Type B pancreatic cell (in vitro differentiated cells): ENCODE data around the gene ZNF700. TPM values are rescaled to one million over a fixed set of nuclear protein-coding genes. Genes with fewer than 3 reads are reported as not detected.
"Not testable (repeated sequence)": the region's sequence is repeated elsewhere in the genome, so short reads cannot be mapped to it uniquely, and the experiment has no call there.

Experiments used
- DNase-seq: peaks from one replicate; pipeline ENCODE4 v3.0.0; 2021; ENCODE audit warnings: mixed read lengths; ENCODE audit not compliant: unreplicated experiment; ENCODE audit errors: extremely low spot score
- H3K27ac Mint-ChIP-seq: 2 replicates; pipeline ENCODE4 v1.8.0; 2021; ENCODE audit warnings: mild to moderate bottlenecking, mixed read lengths
- H3K27me3 Mint-ChIP-seq: 2 replicates; pipeline ENCODE4 v1.8.0; 2021; ENCODE audit warnings: mixed read lengths
- H3K36me3 Mint-ChIP-seq: 2 replicates; pipeline ENCODE4 v1.8.0; 2021; ENCODE audit warnings: mixed read lengths
- H3K4me1 Mint-ChIP-seq: one replicate; pipeline ENCODE4 v1.8.0; 2021; ENCODE audit warnings: mixed read lengths; ENCODE audit not compliant: unreplicated experiment
- H3K4me3 Mint-ChIP-seq: 2 replicates; pipeline ENCODE4 v1.8.0; 2021; ENCODE audit warnings: mild to moderate bottlenecking, mixed read lengths
- H3K9me3 Mint-ChIP-seq: 2 replicates; pipeline ENCODE4 v1.8.0; 2021; ENCODE audit warnings: mixed read lengths
- CTCF ChIP-seq: fragments of 200-600 bp; sonication (generic); conservative IDR thresholded peaks from 2 replicates; pipeline ENCODE4 v1.5.0; 2021; ENCODE audit warnings: antibody characterized with exemption, mild to moderate bottlenecking
- total RNA-seq: library from RNA; stranded (reverse); gene quantifications from 2 replicates; pipeline ENCODE4 v1.2.1, GENCODE V29; 2021; ENCODE audit warnings: low replicate concordance

ZNF700 gene
- total RNA-seq, 1 donor from 2014 or later, result 14.1 TPM

DNA sequence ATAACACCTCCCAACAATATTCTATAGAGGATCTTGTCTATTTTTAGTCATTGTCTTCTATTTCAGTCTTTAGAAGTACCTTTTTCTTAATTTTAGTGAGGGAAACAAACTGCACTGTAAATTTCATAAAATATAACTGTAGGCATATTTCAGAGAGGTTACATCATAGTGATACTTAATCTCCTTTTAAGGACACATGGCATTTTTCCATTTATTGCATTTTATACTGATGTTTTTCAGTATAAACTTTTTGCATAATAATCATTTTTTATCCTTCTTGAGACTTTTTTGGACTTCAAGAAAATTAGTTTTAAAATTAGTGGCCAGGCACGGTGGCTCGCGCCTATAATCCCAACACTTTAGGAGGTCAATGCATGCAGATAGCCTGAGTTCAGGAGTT is 6.6 kb downstream of the ZNF700 start:
- Mint-ChIP-seq H3K27ac (no peak overlapping the region), H3K27me3 (no peaks in the 10 kb centered on the region), H3K4me3 (no peak overlapping the region), H3K36me3 (peaks cover 59% of the 10 kb centered on the region), H3K9me3 (peaks cover 8% of the 10 kb centered on the region), H3K4me1 (no peaks in the 10 kb centered on the region)
- TF ChIP-seq CTCF, result no peak
- DNase-seq, result no peak

DNA sequence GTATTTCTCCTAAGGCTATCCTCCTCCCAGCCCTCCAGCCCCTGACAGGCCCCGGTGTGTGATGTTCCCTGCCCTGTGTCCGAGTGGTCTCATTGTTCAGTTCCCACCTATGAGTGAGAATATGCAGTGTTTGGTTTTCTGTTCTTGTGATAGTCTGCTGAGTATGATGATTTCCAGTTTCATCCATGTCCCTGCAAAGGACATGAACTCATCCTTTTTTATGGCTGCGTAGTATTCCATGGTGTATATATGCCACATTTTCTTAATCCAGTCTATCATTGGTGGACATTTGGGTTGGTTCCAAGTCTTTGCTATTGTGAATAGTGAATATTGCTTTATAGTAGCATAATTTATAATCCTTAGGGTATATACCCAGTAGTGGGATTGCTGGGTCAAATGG is 10.9 kb downstream of the ZNF700 start:
- H3K4me1 Mint-ChIP-seq, H3K4me3 Mint-ChIP-seq, H3K27me3 Mint-ChIP-seq, H3K27ac Mint-ChIP-seq, DNase-seq: not testable (repeated sequence)
- Mint-ChIP-seq H3K36me3 (peaks cover 61% of the 10 kb centered on the region), H3K9me3 (peaks cover 11% of the 10 kb centered on the region)

GRCh38 chr19:11938383-11938782 is 13.5 kb downstream of the ZNF700 start:
- H3K4me3 Mint-ChIP-seq, H3K27me3 Mint-ChIP-seq, H3K27ac Mint-ChIP-seq, DNase-seq, H3K4me1 Mint-ChIP-seq: not testable (repeated sequence)
- peaks cover 66% of the 10 kb centered on the region for H3K36me3 Mint-ChIP-seq
- peaks cover 16% of the 10 kb centered on the region for H3K9me3 Mint-ChIP-seq

DNA sequence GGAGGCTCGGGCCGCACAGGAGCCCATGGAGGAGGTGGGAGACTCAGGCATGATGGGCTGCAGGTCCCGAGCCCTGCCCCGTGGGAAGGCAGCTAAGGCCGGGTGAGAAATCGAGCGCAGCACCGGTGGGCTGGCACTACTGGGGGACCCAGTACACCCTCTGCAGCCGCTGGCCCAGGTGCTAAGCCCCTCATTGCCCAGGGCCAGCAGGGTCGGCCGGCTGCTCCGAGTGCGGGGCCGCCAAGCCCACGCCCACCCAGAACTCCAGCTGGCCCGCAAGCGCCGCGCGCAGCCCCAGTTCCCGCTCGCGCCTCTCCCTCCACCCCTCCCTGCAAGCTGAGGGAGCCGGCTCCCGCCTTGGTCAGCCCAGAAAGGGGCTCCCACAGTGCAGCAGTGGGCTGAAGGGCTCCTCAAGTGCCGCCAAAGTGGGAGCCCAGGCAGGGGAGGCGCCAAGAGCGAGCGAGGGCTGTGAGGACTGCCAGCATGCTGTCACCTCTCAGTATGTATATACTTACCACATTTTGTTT is 16.5 kb downstream of the ZNF700 start:
- not testable (repeated sequence) for DNase-seq, H3K4me3 Mint-ChIP-seq, H3K27ac Mint-ChIP-seq, H3K4me1 Mint-ChIP-seq, H3K27me3 Mint-ChIP-seq
- peaks cover 16% of the 10 kb centered on the region for H3K9me3 Mint-ChIP-seq
- peaks cover 74% of the 10 kb centered on the region for H3K36me3 Mint-ChIP-seq

- H3K4me3 Mint-ChIP-seq, result no peak overlapping the region
Observed at GRCh38 chr19:11942008-11942842, 17.3 kb downstream of the ZNF700 start.

GRCh38 chr19:11942843-11943108 is 17.9 kb downstream of the ZNF700 start:
- Mint-ChIP-seq H3K27me3 (no peaks in the 10 kb centered on the region), H3K4me1 (no peaks in the 10 kb centered on the region), H3K27ac (no peak overlapping the region), H3K36me3 (peaks cover 78% of the 10 kb centered on the region), H3K4me3 (no peak overlapping the region), H3K9me3 (peaks cover 18% of the 10 kb centered on the region)
- TF ChIP-seq CTCF, result no peak
- no peak for DNase-seq

More at GRCh38 chr19:11942008-11942842, 17.3 kb downstream of the ZNF700 start:
- Mint-ChIP-seq H3K27me3 (no peaks in the 10 kb centered on the region), H3K36me3 (peaks cover 75% of the 10 kb centered on the region), H3K4me1 (no peaks in the 10 kb centered on the region), H3K27ac (no peak overlapping the region), H3K9me3 (peaks cover 15% of the 10 kb centered on the region)
- no peak for DNase-seq
- TF ChIP-seq CTCF, result no peak

DNA sequence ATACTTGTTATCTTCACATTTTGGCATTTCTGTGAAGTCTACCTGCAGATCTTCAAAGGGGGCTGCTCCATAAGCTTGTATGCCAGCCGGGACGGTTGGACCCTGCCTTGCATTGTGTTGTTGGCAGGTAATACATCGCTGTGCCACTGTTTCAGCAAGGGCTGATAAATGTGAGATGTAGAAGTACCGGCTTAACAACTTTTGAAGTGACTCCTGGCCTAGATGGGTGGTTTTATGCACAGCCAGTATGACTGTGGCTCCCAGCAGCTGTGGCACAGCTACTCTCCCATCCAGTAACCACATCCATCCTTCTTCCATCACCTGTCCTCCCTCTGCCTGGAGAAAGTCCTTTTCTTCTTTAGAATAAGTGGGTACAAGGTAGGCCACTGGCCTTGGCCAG is 19.7 kb downstream of the ZNF700 start:
- no peak for DNase-seq
- no peaks in the 10 kb centered on the region for H3K27me3 Mint-ChIP-seq
- peaks cover 86% of the 10 kb centered on the region for H3K36me3 Mint-ChIP-seq
- no peak for TF ChIP-seq CTCF
- peaks cover 33% of the 10 kb centered on the region for H3K9me3 Mint-ChIP-seq
- no peak overlapping the region for H3K27ac Mint-ChIP-seq
- H3K4me3 Mint-ChIP-seq, result no peak overlapping the region
- no peaks in the 10 kb centered on the region for H3K4me1 Mint-ChIP-seq
